Liver (tissue), 9 donors: ENCODE measurements around the gene ZNF793. TPM values are rescaled to one million over a fixed set of nuclear protein-coding genes. Genes with fewer than 3 reads are reported as not detected.
A peak's percentile ranks its signal among the peaks of the same experiment; 100 is the strongest.

Experiments used
- DNase-seq: peaks from one replicate; pipeline ENCODE4 v3.0.0-alpha.2; 2017; ENCODE audit warnings: low spot score
- H3K27ac ChIP-seq, 2 donors: one replicate each; pipeline ENCODE4 v1.7.0; 2013; ENCODE audit warnings: inconsistent platforms in 2 of 2, low read length in 2 of 2, control low read depth in 1 of 2, low read depth in 1 of 2, mild to moderate bottlenecking in 1 of 2
- H3K27me3 ChIP-seq, 4 donors: one replicate each; pipeline versions ENCODE4 v1.6.1 to v1.7.0; 2013; ENCODE audit warnings: low read length in 3 of 4, inconsistent platforms in 1 of 4, mild to moderate bottlenecking in 1 of 4, moderate library complexity in 1 of 4; ENCODE audit not compliant: control insufficient read depth in 4 of 4, insufficient read depth in 4 of 4
- H3K36me3 ChIP-seq, 4 donors: one replicate each; pipeline versions ENCODE4 v1.6.1 to v1.7.0; 2013; ENCODE audit warnings: low read length in 3 of 4, mild to moderate bottlenecking in 3 of 4, low read depth in 1 of 4, moderate library complexity in 1 of 4; ENCODE audit not compliant: control insufficient read depth in 4 of 4, insufficient read depth in 3 of 4
- H3K4me1 ChIP-seq, 4 donors: one replicate each; pipeline versions ENCODE4 v1.6.1 to v1.7.0; 2013; ENCODE audit warnings: low read length in 3 of 4, mild to moderate bottlenecking in 3 of 4, moderate library complexity in 1 of 4; ENCODE audit not compliant: control insufficient read depth in 4 of 4, insufficient read depth in 4 of 4
- H3K4me3 ChIP-seq, 3 donors: one replicate each; pipeline versions ENCODE4 v1.6.1 to v1.7.0; 2013; ENCODE audit warnings: low read length in 3 of 3, control low read depth in 1 of 3, low read depth in 1 of 3, mild to moderate bottlenecking in 1 of 3
- H3K9ac ChIP-seq, 2 donors: one replicate each; pipeline ENCODE4 v1.7.0; 2013; ENCODE audit warnings: low read length in 2 of 2, mild to moderate bottlenecking in 2 of 2, moderate library complexity in 2 of 2, control low read depth in 1 of 2, low read depth in 1 of 2
- H3K9me3 ChIP-seq, 4 donors: one replicate each; pipeline versions ENCODE4 v1.6.1 to v1.7.0; 2013; ENCODE audit warnings: low read length in 3 of 4; ENCODE audit not compliant: control insufficient read depth in 4 of 4
- EGR1 ChIP-seq, 2 donors: IDR thresholded peaks; 2 replicates each; pipeline ENCODE4 v1.6.1; 2016 to 2018; ENCODE audit warnings: antibody characterized with exemption in 2 of 2, low read depth in 2 of 2
- FOXA2 ChIP-seq: IDR thresholded peaks from 2 replicates; pipeline ENCODE4 v1.6.1; 2016; ENCODE audit warnings: antibody characterized with exemption
- GABPA ChIP-seq, 2 donors: IDR thresholded peaks in 1 of 2; conservative IDR thresholded peaks in 1 of 2; 2 replicates each; pipeline ENCODE4 v1.6.1; 2016; ENCODE audit warnings: antibody characterized with exemption in 2 of 2, mild to moderate bottlenecking in 1 of 2, moderate library complexity in 1 of 2
- HNF4G ChIP-seq: IDR thresholded peaks from 2 replicates; pipeline ENCODE4 v1.6.1; 2016; ENCODE audit warnings: antibody characterized with exemption
- JUND ChIP-seq, 2 donors: IDR thresholded peaks; 2 replicates each; pipeline ENCODE4 v1.6.1; 2016; ENCODE audit warnings: antibody characterized with exemption in 2 of 2
- NR2F2 ChIP-seq: IDR thresholded peaks from 2 replicates; pipeline ENCODE4 v1.6.1; 2016; ENCODE audit warnings: antibody characterized with exemption
- RXRA ChIP-seq, 2 donors: IDR thresholded peaks; 2 replicates each; pipeline ENCODE4 v1.6.1; 2017 to 2018; ENCODE audit warnings: antibody characterized with exemption in 2 of 2, mild to moderate bottlenecking in 1 of 2
- SP1 ChIP-seq: IDR thresholded peaks from 2 replicates; pipeline ENCODE4 v1.6.1; 2018; ENCODE audit warnings: antibody characterized with exemption, mild to moderate bottlenecking
- TAF1 ChIP-seq: conservative IDR thresholded peaks from 2 replicates; pipeline ENCODE4 v1.6.1; 2016; ENCODE audit warnings: antibody characterized with exemption, mild to moderate bottlenecking
- WGBS: extraction: QIAGEN DNeasy Blood & Tissue Kit; methylation state at CpG from one replicate; pipeline ENCODE4 v1.1.7; 2013; 5-methylcytosine and 5-hydroxymethylcytosine counted together
- polyA plus RNA-seq, 2 donors: library from polyadenylated mRNA; stranded (reverse) in 1 of 2; unstranded in 1 of 2; fragments of 200-250 nt in 1 of 2; fragments of >200 nt in 1 of 2; fragmentation: Nextera tagmentation in 1 of 2; extraction: Ambion mirVana in 1 of 2; gene quantifications; one replicate each; pipeline versions ENCODE4 v1.2.1 to v1.2.3, GENCODE V29; 2013 to 2015
- total RNA-seq, 2 donors: library from RNA; depleted of rRNA; stranded (reverse); fragments of >200 nt; gene quantifications; one replicate each; pipeline ENCODE4 v1.2.3, GENCODE V29; 2014
- TF ChIP-seq, protein P1 (sequence below): IDR thresholded peaks from 2 replicates; pipeline ENCODE4 v1.6.1; 2016; ENCODE audit warnings: antibody characterized with exemption
- TF ChIP-seq, protein P2 (sequence below): IDR thresholded peaks from 2 replicates; pipeline ENCODE4 v1.6.1; 2016; ENCODE audit warnings: antibody characterized with exemption
- TF ChIP-seq, protein P3 (sequence below): fragments of 150-350 bp; IDR thresholded peaks from 2 replicates; pipeline ENCODE4 v1.5.1; 2017; ENCODE audit warnings: improper control_type of control experiment, low read depth, low read length; ENCODE audit not compliant: missing input control
- TF ChIP-seq, protein P4 (sequence below): IDR thresholded peaks from 2 replicates; pipeline ENCODE4 v1.6.1; 2016; ENCODE audit warnings: antibody characterized with exemption, mild to moderate bottlenecking
- donor health status: healthy.
- donor health status: healthy.
- donor health status: healthy.
- donor health status: healthy.
- donor health status: healthy.

ZNF793 gene
- total and polyA plus RNA-seq, 4 donors: 0.15 to 0.93 (median 0.51) TPM

DNA sequence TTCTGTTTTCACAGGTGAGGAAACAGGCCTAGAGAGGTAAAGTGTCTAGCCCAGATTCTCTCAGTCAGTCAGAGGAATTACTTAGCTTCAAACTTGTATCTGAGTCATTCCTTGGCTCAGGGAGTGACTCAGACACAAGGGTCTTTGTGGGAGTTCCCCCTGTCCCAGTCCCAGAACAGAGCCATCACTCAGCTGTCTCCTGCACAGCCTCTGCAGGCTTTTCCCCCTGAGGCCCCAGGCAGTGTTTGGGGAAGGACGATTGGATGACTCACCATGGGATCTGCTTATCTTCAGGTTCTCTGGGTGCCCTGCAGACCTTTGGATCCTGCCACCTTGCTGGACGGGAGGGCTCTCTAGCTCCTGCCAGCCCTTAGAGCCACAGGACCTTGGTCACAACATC is 13.2 kb downstream of the ZNF793 start:
- TF ChIP-seq EGR1 (IDR thresholded peaks at IDR 0.05; ENCODE audit: low read depth in 2 of 2): no peak
- TF ChIP-seq, protein P1, sequence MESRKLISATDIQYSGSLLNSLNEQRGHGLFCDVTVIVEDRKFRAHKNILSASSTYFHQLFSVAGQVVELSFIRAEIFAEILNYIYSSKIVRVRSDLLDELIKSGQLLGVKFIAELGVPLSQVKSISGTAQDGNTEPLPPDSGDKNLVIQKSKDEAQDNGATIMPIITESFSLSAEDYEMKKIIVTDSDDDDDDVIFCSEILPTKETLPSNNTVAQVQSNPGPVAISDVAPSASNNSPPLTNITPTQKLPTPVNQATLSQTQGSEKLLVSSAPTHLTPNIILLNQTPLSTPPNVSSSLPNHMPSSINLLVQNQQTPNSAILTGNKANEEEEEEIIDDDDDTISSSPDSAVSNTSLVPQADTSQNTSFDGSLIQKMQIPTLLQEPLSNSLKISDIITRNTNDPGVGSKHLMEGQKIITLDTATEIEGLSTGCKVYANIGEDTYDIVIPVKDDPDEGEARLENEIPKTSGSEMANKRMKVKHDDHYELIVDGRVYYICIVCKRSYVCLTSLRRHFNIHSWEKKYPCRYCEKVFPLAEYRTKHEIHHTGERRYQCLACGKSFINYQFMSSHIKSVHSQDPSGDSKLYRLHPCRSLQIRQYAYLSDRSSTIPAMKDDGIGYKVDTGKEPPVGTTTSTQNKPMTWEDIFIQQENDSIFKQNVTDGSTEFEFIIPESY: no peak
- no peak for TF ChIP-seq TAF1
- no peak for TF ChIP-seq JUND (IDR thresholded peaks at IDR 0.05)
- TF ChIP-seq FOXA2: no peak
- Histone ChIP-seq H3K9ac (no peak overlapping the region), H3K4me3 (peak overlapping the region in 2 of 3 donors; percentile 33 to 45), H3K27ac (no peak overlapping the region), H3K36me3 (peaks cover 0 to 3% (median 2%) of the 10 kb centered on the region in 4 donors), H3K27me3 (no peaks in the 10 kb centered on the region), H3K9me3 (peaks cover 15 to 39% (median 29%) of the 10 kb centered on the region in 4 donors), H3K4me1 (no peaks in the 10 kb centered on the region)
- no peak for DNase-seq
- whole genome bisulfite sequencing: 74% methylated on average over 2 of the region's 2 CpGs

DNA sequence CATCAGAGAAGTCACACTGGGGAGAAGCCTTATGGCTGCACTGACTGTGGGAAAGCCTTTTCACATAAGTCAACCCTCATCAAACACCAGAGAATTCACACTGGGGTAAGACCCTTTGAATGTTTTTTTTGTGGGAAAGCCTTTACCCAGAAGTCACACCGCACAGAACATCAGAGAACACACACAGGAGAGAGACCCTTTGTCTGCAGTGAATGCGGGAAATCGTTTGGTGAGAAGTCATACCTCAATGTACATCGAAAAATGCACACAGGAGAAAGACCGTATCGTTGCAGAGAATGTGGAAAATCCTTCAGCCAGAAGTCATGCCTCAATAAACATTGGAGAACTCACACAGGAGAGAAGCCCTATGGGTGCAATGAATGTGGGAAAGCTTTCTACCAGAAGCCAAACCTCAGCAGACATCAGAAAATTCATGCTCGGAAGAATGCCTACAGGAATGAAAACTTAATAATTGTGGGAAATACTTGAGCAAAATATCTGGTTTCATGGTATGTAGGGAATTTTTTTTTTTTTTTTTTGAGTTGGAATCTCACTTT is 30.7 kb downstream of the ZNF793 start:
- Histone ChIP-seq H3K27ac (no peak overlapping the region), H3K4me3 (peak overlapping the region in 2 of 3 donors; percentile 15 to 44), H3K27me3 (no peaks in the 10 kb centered on the region), H3K36me3 (peaks cover 1 to 20% (median 13%) of the 10 kb centered on the region in 4 donors), H3K9ac (no peak overlapping the region), H3K9me3 (peaks cover 38 to 53% (median 42%) of the 10 kb centered on the region in 4 donors), H3K4me1 (no peaks in the 10 kb centered on the region)
- no peak for DNase-seq
- WGBS: 97% methylated on average over 7 of the region's 7 CpGs
- TF ChIP-seq, protein P2, sequence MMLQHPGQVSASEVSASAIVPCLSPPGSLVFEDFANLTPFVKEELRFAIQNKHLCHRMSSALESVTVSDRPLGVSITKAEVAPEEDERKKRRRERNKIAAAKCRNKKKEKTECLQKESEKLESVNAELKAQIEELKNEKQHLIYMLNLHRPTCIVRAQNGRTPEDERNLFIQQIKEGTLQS: no peak
- TF ChIP-seq EGR1 (IDR thresholded peaks at IDR 0.05; ENCODE audit: low read depth in 2 of 2) (no peak), RXRA (IDR thresholded peaks at IDR 0.05) (no peak), SP1 (no peak)
- TF ChIP-seq, protein P3, sequence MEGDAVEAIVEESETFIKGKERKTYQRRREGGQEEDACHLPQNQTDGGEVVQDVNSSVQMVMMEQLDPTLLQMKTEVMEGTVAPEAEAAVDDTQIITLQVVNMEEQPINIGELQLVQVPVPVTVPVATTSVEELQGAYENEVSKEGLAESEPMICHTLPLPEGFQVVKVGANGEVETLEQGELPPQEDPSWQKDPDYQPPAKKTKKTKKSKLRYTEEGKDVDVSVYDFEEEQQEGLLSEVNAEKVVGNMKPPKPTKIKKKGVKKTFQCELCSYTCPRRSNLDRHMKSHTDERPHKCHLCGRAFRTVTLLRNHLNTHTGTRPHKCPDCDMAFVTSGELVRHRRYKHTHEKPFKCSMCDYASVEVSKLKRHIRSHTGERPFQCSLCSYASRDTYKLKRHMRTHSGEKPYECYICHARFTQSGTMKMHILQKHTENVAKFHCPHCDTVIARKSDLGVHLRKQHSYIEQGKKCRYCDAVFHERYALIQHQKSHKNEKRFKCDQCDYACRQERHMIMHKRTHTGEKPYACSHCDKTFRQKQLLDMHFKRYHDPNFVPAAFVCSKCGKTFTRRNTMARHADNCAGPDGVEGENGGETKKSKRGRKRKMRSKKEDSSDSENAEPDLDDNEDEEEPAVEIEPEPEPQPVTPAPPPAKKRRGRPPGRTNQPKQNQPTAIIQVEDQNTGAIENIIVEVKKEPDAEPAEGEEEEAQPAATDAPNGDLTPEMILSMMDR: no peak

DNA sequence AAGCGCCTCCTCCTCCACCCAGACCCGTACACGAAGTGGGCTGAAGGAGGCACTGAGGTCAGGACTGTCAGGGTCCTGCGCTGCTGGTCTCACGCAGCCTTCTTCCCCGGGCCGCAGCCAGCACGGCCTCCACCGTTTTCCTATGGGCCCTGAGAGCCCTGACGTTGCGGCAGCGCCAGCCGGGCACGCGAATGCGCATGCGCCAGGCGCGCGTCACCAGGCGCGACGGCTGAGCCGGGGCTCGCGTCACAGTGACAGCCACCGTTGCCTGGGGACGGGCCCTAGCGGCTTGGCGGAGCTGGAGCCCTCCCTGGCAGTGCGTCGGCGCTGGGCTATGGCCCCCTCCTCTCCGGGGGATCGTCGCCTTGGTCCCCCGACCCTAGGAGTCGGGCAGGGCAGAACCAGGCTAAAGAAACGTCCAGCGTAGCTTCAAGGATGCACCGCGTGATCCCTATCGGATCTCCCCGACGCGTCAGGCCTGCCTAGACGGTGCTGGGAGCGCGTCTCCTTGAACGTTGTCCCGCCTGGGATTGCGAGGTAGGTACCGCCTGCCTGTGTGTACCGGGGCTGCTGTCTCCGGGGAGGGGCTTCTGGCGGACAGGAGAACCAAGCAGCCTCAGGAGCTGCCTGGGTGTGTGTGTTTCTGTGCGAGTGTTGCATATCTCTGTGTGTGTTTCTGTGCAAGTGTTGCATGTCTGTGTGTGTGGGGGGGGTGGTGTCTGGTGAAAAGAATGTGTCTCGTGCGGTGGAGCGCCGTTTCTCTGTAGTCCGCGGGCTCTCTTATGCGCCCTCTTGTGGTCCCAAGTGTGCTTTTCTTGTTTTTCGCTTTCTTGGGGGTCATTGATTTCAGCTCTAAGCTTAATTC is 44.6 kb downstream of the ZNF793 start:
- H3K27me3 ChIP-seq: no peaks in the 10 kb centered on the region
- H3K4me1 ChIP-seq: no peaks in the 10 kb centered on the region
- H3K27ac ChIP-seq: no peak overlapping the region
- WGBS: 9% methylated on average over 65 of the region's 65 CpGs
- H3K36me3 ChIP-seq: no peaks in the 10 kb centered on the region
- H3K4me3 ChIP-seq: peak overlapping the region; percentile 22 to 59 (median 57)
- DNase-seq: peak; percentile 58
- H3K9ac ChIP-seq: no peak overlapping the region
- H3K9me3 ChIP-seq: peaks cover 42 to 85% (median 56%) of the 10 kb centered on the region in 4 donors
- TF ChIP-seq NR2F2 (no peak), FOXA2 (no peak), GABPA (IDR thresholded peaks at IDR 0.05 in 1 of 2, conservative IDR thresholded peaks at IDR 0.05 in 1 of 2) (no peak), EGR1 (IDR thresholded peaks at IDR 0.05; ENCODE audit: low read depth in 2 of 2) (no peak), HNF4G (no peak), RXRA (IDR thresholded peaks at IDR 0.05) (no peak)
- TF ChIP-seq, protein P4, sequence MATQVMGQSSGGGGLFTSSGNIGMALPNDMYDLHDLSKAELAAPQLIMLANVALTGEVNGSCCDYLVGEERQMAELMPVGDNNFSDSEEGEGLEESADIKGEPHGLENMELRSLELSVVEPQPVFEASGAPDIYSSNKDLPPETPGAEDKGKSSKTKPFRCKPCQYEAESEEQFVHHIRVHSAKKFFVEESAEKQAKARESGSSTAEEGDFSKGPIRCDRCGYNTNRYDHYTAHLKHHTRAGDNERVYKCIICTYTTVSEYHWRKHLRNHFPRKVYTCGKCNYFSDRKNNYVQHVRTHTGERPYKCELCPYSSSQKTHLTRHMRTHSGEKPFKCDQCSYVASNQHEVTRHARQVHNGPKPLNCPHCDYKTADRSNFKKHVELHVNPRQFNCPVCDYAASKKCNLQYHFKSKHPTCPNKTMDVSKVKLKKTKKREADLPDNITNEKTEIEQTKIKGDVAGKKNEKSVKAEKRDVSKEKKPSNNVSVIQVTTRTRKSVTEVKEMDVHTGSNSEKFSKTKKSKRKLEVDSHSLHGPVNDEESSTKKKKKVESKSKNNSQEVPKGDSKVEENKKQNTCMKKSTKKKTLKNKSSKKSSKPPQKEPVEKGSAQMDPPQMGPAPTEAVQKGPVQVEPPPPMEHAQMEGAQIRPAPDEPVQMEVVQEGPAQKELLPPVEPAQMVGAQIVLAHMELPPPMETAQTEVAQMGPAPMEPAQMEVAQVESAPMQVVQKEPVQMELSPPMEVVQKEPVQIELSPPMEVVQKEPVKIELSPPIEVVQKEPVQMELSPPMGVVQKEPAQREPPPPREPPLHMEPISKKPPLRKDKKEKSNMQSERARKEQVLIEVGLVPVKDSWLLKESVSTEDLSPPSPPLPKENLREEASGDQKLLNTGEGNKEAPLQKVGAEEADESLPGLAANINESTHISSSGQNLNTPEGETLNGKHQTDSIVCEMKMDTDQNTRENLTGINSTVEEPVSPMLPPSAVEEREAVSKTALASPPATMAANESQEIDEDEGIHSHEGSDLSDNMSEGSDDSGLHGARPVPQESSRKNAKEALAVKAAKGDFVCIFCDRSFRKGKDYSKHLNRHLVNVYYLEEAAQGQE: no peak
- TF ChIP-seq, protein P2: no peak
- TF ChIP-seq, protein P3: no peak
